GM12878 (cell line): ENCODE measurements around the gene SEMA5A. TPM values are rescaled to one million over a fixed set of nuclear protein-coding genes. Genes with fewer than 3 reads are reported as not detected.

Experiments
- ATAC-seq: fragments of 200-7000 bp; cut with Tn5 transposase; 3 replicates; pipeline ENCODE4 v1.9.1; 2020; ENCODE audit warnings: mild to moderate bottlenecking, moderate library complexity
- BruUV-seq: library from RNA; stranded (reverse); fragments of 400-500 nt; replicated peaks from 2 replicates; lab custom pipeline; 2021; lab: Mats Ljungman, UMichigan
- CTCF ChIA-PET: fragments of 300-600 bp; sonication (Branson Sonifier 250); formaldehyde crosslinking; extraction: SDS; loops from one replicate; lab custom pipeline; 2021; ENCODE audit warnings: inconsistent platforms; lab: Yijun Ruan, JAX
- POLR2A ChIA-PET: fragments of 350-600 bp; formaldehyde crosslinking; extraction: SDS; loops from one replicate; lab custom pipeline; 2021; ENCODE audit warnings: inconsistent platforms; lab: Charles Lee
- RAD21 ChIA-PET: fragments of 300-600 bp; sonication (Branson Sonifier 250); formaldehyde crosslinking; loops from one replicate; lab custom pipeline; 2023; ENCODE audit warnings: antibody characterized with exemption; ENCODE audit not compliant: unreplicated experiment; lab: Charles Lee
- SMC1A ChIA-PET: fragments of 300-600 bp; sonication (Branson Sonifier 250); formaldehyde crosslinking; loops from one replicate; lab custom pipeline; 2023; ENCODE audit not compliant: unreplicated experiment, uncharacterized antibody; lab: Charles Lee
- DNase-seq: peaks from one replicate; pipeline ENCODE4 v3.0.0-alpha.2; 2011; ENCODE audit warnings: low read depth, low spot score
- FAIRE-seq: peaks from 3 replicates; lab custom pipeline; 2011; peaks lifted over from hg19 to GRCh38; lab: Jason Lieb, UNC
- H2AFZ ChIP-seq: 2 replicates; pipeline ENCODE4 v1.6.0; 2011; ENCODE audit warnings: low read depth, low read length, control low read depth; ENCODE audit not compliant: control insufficient read depth
- H3K27ac ChIP-seq: 2 replicates; pipeline ENCODE4 v1.5.1; 2011; ENCODE audit warnings: control low read depth; ENCODE audit not compliant: control insufficient read depth, insufficient read depth
- H3K27me3 ChIP-seq, 2 experiments: replicated peaks in 1 of 2; 2 replicates each; pipeline versions ENCODE4 v1.6.0 to v1.6.1; 2011; ENCODE audit warnings: low read length in 1 of 2; ENCODE audit not compliant: control insufficient read depth in 2 of 2, insufficient read depth in 2 of 2
- H3K36me3 ChIP-seq, 2 experiments: 2 replicates each; pipeline ENCODE4 v1.5.1; 2011; ENCODE audit warnings: low read length in 1 of 2; ENCODE audit not compliant: control insufficient read depth in 2 of 2, insufficient read depth in 2 of 2
- H3K4me1 ChIP-seq: 2 replicates; pipeline ENCODE4 v1.6.1; 2011; ENCODE audit warnings: mild to moderate bottlenecking, low read length, moderate library complexity, mixed read lengths; ENCODE audit not compliant: control insufficient read depth, insufficient read depth
- H3K4me2 ChIP-seq: 2 replicates; pipeline ENCODE4 v1.6.0; 2011; ENCODE audit warnings: control low read depth; ENCODE audit not compliant: control insufficient read depth, insufficient read depth
- H3K4me3 ChIP-seq: fragments of 200-600 bp; sonication (generic); 2 replicates; pipeline ENCODE4 v1.5.1; 2016
- H3K79me2 ChIP-seq: 2 replicates; pipeline ENCODE4 v1.6.0; 2011; ENCODE audit warnings: low read length; ENCODE audit not compliant: control insufficient read depth, insufficient read depth
- H3K9ac ChIP-seq: 2 replicates; pipeline ENCODE4 v1.8.0; 2011; ENCODE audit warnings: low read length, control low read depth, mixed read lengths; ENCODE audit not compliant: control insufficient read depth, insufficient read depth
- H3K9me3 ChIP-seq: replicated peaks from 3 replicates; pipeline ENCODE4 v1.5.1; 2011; ENCODE audit warnings: mild to moderate bottlenecking, low read length; ENCODE audit not compliant: control insufficient read depth, insufficient read depth
- H4K20me1 ChIP-seq: 2 replicates; pipeline ENCODE4 v1.6.0; 2011; ENCODE audit not compliant: control insufficient read depth, insufficient read depth
- BHLHE40 ChIP-seq, 2 experiments: fragments of 450-650 bp in 1 of 2; IDR thresholded peaks; 2 replicates each; pipeline ENCODE4 v1.6.1; 2011 to 2017; ENCODE audit warnings: low read depth in 2 of 2, borderline replicate concordance in 1 of 2, improper control_type of control experiment in 1 of 2, low read length in 1 of 2, mild to moderate bottlenecking in 1 of 2
- CHD2 ChIP-seq: IDR thresholded peaks from 2 replicates; pipeline ENCODE4 v1.6.1; 2011; ENCODE audit warnings: low read depth, low read length, improper control_type of control experiment, borderline replicate concordance
- EP300 ChIP-seq, 2 experiments: fragments of 150-350 bp in 1 of 2; IDR thresholded peaks; 2 replicates each; pipeline ENCODE4 v1.6.1; 2011 to 2012; ENCODE audit warnings: low read depth in 2 of 2, low read length in 2 of 2, borderline replicate concordance in 1 of 2, improper control_type of control experiment in 1 of 2, inconsistent platforms in 1 of 2; ENCODE audit not compliant: control insufficient read depth in 1 of 2
- GATAD2B ChIP-seq: fragments of 450-650 bp; conservative IDR thresholded peaks from 2 replicates; pipeline ENCODE4 v1.6.1; 2017; ENCODE audit warnings: low read depth, mild to moderate bottlenecking, moderate library complexity
- MEF2A ChIP-seq: IDR thresholded peaks from 2 replicates; pipeline ENCODE4 v1.6.1; 2011; ENCODE audit warnings: low read depth, mild to moderate bottlenecking, low read length, moderate library complexity; ENCODE audit not compliant: insufficient read depth
- PAX5 ChIP-seq: IDR thresholded peaks from 2 replicates; pipeline ENCODE4 v1.6.1; 2011; ENCODE audit warnings: low read depth, low read length, borderline replicate concordance
- RUNX3 ChIP-seq: IDR thresholded peaks from 2 replicates; pipeline ENCODE4 v1.6.1; 2012; ENCODE audit warnings: low read length, inconsistent platforms
- TAF1 ChIP-seq: IDR thresholded peaks from 2 replicates; pipeline ENCODE4 v1.6.1; 2011; ENCODE audit warnings: mild to moderate bottlenecking, low read depth, low read length, borderline replicate concordance
- TCF12 ChIP-seq: IDR thresholded peaks from 2 replicates; pipeline ENCODE4 v1.6.1; 2011; ENCODE audit warnings: low read depth, mild to moderate bottlenecking, low read length
- WGBS: methylation state at CpG from one replicate; pipeline ENCODE4 v1.1.6; 2016; ENCODE audit warnings: low lambda C conversion rate; ENCODE audit not compliant: insufficient replicate concordance, insufficient coverage; ENCODE audit errors: missing lambda C conversion rate; 5-methylcytosine and 5-hydroxymethylcytosine counted together
- in situ Hi-C: fragments of 300-500 bp; cut with MboI; formaldehyde crosslinking; loops from 9 replicates; pipeline ENCODE4 v1.14.3; 2018; ENCODE audit warnings: mixed read lengths
- intact Hi-C: fragments of 100-400 bp; cut with micrococcal nuclease; formaldehyde crosslinking; loops from one replicate; pipeline ENCODE4 v1.14.2; 2022; ENCODE audit not compliant: unreplicated experiment
- polyA plus RNA-seq, 11 experiments: library from polyadenylated mRNA; depleted of rRNA in 4 of 11; unstranded in 6 of 11; stranded (reverse) in 5 of 11; fragments of >200 nt; fragmentation: Nextera tagmentation in 4 of 11; fragmentation: Illumina TruSeq in 1 of 11; extraction: Ambion mirVana in 4 of 11; extraction: Trizol in 1 of 11; gene quantifications; 1 replicate in 1 of 11; 2 replicates in 10 of 11; pipeline versions ENCODE4 v1.2.1 to v1.2.3, GENCODE V29; 2011 to 2016; ENCODE audit warnings: inconsistent platforms in 2 of 11, missing spikeins in 2 of 11, low read depth in 1 of 11
- total RNA-seq, 4 experiments: library from RNA; depleted of rRNA in 3 of 4; stranded (reverse); fragments of >200 nt in 3 of 4; fragmentation: Illumina TruSeq in 1 of 4; extraction: Trizol in 1 of 4; gene quantifications; 2 replicates each; pipeline versions ENCODE4 v1.2.1 to v1.2.3, GENCODE V29; 2013 to 2021
- TF ChIP-seq, protein P1 (sequence below): fragments of 450-650 bp; IDR thresholded peaks from 2 replicates; pipeline ENCODE4 v1.6.1; 2017; ENCODE audit warnings: mild to moderate bottlenecking, moderate library complexity

SEMA5A gene
- total and polyA plus RNA-seq, 10 of the 15 experiments (the other 5 are each of a cell fraction or from before 2014, with no cell fraction given), result 0.03 to 2.4 (median 0.09) TPM; not detected in 1

DNA sequence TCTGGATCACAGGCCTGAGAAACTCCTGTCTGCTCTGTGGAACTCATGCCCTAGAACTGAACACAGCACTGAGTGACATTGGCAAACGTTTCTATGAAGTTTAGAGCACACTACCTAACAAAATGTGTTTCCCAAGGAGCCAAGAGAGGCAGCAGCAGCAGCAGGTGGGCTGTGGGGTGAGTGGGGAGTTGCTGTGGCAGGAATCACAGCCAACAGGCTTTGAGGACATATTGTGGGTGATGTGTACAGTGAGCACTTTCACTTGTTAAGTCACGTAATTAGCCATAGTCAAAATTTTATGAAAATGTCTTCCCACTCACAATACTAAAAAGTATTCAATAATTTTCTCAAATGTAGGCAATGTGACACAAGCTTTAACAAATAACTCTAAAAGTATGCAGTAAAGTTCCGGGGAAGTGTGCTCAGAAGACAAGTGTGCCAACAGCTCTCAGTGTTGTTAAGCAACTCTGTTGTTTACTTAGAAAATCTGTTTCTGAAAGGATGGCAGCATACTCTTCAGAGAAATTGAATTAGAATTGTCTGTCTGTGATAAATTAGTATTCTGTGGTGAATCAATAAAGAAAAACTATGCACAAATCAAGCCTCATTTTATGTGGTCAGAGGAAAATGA is 482.1 kb downstream of the SEMA5A start:
- DNase-seq, result no peak

DNA sequence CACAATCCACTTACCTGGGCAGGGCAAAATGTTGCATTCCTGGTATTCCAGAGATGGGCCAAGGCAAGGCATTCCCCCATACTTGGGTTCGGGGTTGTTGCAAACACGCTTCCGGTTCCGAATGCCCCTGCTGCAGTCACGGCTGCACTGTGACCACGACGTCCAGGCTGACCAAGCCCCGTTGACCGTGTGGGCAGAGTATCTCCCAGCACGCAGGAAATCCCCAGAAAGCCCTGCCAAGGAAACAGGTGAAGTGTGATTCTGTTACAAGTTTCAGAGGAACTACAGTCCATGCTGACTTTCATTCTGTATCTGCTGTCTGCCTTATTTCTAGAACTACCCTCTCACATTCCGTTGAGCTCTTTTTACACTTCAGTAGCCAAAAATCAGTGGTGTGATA is 483.0 kb downstream of the SEMA5A start:
- Histone ChIP-seq H3K36me3 (no peaks in the 10 kb centered on the region), H3K9ac (no peak overlapping the region), H3K4me2 (no peak overlapping the region; the same call in 1 of the 2 replicates), H3K4me1 (peaks cover 7% of the 10 kb centered on the region), H2AFZ (no peak overlapping the region), H3K4me3 (no peak overlapping the region), H3K9me3 (no peaks in the 10 kb centered on the region; the same call in 2 of the 3 replicates), H3K27me3 (no peaks in the 10 kb centered on the region), H3K79me2 (no peaks in the 10 kb centered on the region), H3K27ac (no peak overlapping the region), H4K20me1 (no peaks in the 10 kb centered on the region)
- in situ Hi-C loops (no loop called here), intact Hi-C loops (loop anchor here (5.0 kb wide), 1 partner anchor 106 kb away; no protein-coding TSS in a partner anchor)
- no peak for FAIRE-seq
- ChIA-PET CTCF (interaction anchor here (0.7 kb wide), 1 partner anchor 179 kb away, joined by 3 read pairs; no protein-coding TSS in a partner anchor), RAD21 (interaction anchor here (0.6 kb wide), 3 partner anchors 161 to 231 kb away, joined by 3 to 4 read pairs (median 3); no protein-coding TSS in a partner anchor), POLR2A (interaction anchor here (0.5 to 1.4 kb wide), 2 partner anchors 27 to 113 kb away, joined by 3 to 5 read pairs; no protein-coding TSS in a partner anchor), SMC1A (interaction anchor here (0.9 to 1.8 kb wide), 8 partner anchors 14 to 135 kb away, joined by 3 to 8 read pairs (median 4); no protein-coding TSS in a partner anchor)
- peak; percentile 31 for DNase-seq
- peak; percentile 86 for ATAC-seq
- WGBS, result under 1% methylated on average over 11 of the region's 11 CpGs
- BruUV-seq, result no TSS peak
- no peak for TF ChIP-seq CHD2
- peak; percentile 50; the same call in 1 of the 2 replicates for TF ChIP-seq RUNX3
- 0 out of 2 replicates have a peak, but pooled peaks have one; percentile 25 for TF ChIP-seq TCF12
- TF ChIP-seq PAX5, result peak; percentile 16; the same call in 1 of the 2 replicates
- no peak for TF ChIP-seq EP300 (IDR thresholded peaks at IDR 0.05; ENCODE audit: borderline replicate concordance in 1 of 2, control insufficient read depth in 1 of 2, low read depth in 2 of 2, low read length in 2 of 2)
- no peak for TF ChIP-seq TAF1
- TF ChIP-seq, protein P1, sequence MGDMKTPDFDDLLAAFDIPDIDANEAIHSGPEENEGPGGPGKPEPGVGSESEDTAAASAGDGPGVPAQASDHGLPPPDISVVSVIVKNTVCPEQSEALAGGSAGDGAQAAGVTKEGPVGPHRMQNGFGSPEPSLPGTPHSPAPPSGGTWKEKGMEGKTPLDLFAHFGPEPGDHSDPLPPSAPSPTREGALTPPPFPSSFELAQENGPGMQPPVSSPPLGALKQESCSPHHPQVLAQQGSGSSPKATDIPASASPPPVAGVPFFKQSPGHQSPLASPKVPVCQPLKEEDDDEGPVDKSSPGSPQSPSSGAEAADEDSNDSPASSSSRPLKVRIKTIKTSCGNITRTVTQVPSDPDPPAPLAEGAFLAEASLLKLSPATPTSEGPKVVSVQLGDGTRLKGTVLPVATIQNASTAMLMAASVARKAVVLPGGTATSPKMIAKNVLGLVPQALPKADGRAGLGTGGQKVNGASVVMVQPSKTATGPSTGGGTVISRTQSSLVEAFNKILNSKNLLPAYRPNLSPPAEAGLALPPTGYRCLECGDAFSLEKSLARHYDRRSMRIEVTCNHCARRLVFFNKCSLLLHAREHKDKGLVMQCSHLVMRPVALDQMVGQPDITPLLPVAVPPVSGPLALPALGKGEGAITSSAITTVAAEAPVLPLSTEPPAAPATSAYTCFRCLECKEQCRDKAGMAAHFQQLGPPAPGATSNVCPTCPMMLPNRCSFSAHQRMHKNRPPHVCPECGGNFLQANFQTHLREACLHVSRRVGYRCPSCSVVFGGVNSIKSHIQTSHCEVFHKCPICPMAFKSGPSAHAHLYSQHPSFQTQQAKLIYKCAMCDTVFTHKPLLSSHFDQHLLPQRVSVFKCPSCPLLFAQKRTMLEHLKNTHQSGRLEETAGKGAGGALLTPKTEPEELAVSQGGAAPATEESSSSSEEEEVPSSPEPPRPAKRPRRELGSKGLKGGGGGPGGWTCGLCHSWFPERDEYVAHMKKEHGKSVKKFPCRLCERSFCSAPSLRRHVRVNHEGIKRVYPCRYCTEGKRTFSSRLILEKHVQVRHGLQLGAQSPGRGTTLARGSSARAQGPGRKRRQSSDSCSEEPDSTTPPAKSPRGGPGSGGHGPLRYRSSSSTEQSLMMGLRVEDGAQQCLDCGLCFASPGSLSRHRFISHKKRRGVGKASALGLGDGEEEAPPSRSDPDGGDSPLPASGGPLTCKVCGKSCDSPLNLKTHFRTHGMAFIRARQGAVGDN, result peak; percentile 64
- peak; percentile 90 for TF ChIP-seq GATAD2B

More for the DNA sequence above, 482.1 kb downstream of the SEMA5A start:
- Histone ChIP-seq H3K4me3 (no peak overlapping the region), H3K4me2 (no peak overlapping the region), H3K4me1 (peaks cover 7% of the 10 kb centered on the region), H4K20me1 (no peaks in the 10 kb centered on the region), H3K27me3 (no peaks in the 10 kb centered on the region), H3K79me2 (no peaks in the 10 kb centered on the region), H2AFZ (no peak overlapping the region), H3K36me3 (no peaks in the 10 kb centered on the region), H3K9ac (no peak overlapping the region), H3K27ac (peak overlapping the region; percentile 33; the same call in 1 of the 2 replicates), H3K9me3 (no peaks in the 10 kb centered on the region; the same call in 2 of the 3 replicates)
- TF ChIP-seq BHLHE40 (IDR thresholded peaks at IDR 0.05; ENCODE audit: borderline replicate concordance in 1 of 2, low read depth in 2 of 2, low read length in 1 of 2) (peak in 1 of 2 experiments; percentile 18; a peak in 1 of 4 replicates), MEF2A (no peak)
- ChIA-PET RAD21 (interaction anchor here (0.6 kb wide), 1 partner anchor 232 kb away, joined by 3 read pairs; no protein-coding TSS in a partner anchor), POLR2A (interaction anchor here (0.5 to 1.4 kb wide), 2 partner anchors 28 to 114 kb away, joined by 3 to 5 read pairs; no protein-coding TSS in a partner anchor), SMC1A (interaction anchor here (0.9 to 1.8 kb wide), 8 partner anchors 15 to 134 kb away, joined by 3 to 8 read pairs (median 4); no protein-coding TSS in a partner anchor), CTCF (interaction anchor here (0.7 kb wide), 1 partner anchor 179 kb away, joined by 3 read pairs; no protein-coding TSS in a partner anchor)
- no peak for ATAC-seq
- no peak for FAIRE-seq
- intact Hi-C loops (loop anchor here (5.0 kb wide), 1 partner anchor 106 kb away; no protein-coding TSS in a partner anchor), in situ Hi-C loops (no loop called here)
- 2% methylated on average over 3 of the region's 3 CpGs for WGBS
- BruUV-seq, result no TSS peak
